GM06990 (cell line): ENCODE data around the gene BEGAIN.

ENCODE experiments used
- DNase-seq: peaks from one replicate; pipeline ENCODE4 v3.0.0-alpha.2; 2011; ENCODE audit not compliant: insufficient read length; ENCODE audit errors: extremely low read depth
- H3K27me3 ChIP-seq: replicated peaks from 2 replicates; pipeline ENCODE4 v1.6.0; 2011; ENCODE audit warnings: low read length; ENCODE audit not compliant: control insufficient read depth, insufficient read depth
- H3K36me3 ChIP-seq: 2 replicates; pipeline ENCODE4 v1.5.1; 2011; ENCODE audit warnings: low read length; ENCODE audit not compliant: control insufficient read depth, insufficient read depth
- H3K4me3 ChIP-seq: replicated peaks from 2 replicates; pipeline ENCODE4 v1.5.1; 2011; ENCODE audit warnings: low read depth, mild to moderate bottlenecking, control low read depth, low read length
- CTCF ChIP-seq: IDR thresholded peaks from 2 replicates; pipeline ENCODE4 v1.5.1; 2011; ENCODE audit warnings: low read length, control low read depth, mild to moderate bottlenecking, inconsistent platforms; ENCODE audit not compliant: insufficient read depth, poor library complexity, severe bottlenecking

BEGAIN gene

GRCh38 chr14:100622224-100622623 is 35.0 kb upstream of the BEGAIN start:
- Histone ChIP-seq H3K27me3 (no peaks in the 10 kb centered on the region; the same call in none of the 2 replicates), H3K36me3 (no peaks in the 10 kb centered on the region), H3K4me3 (no peak overlapping the region)
- no peak for DNase-seq
- no peak for TF ChIP-seq CTCF

- no peak for TF ChIP-seq CTCF
- Histone ChIP-seq H3K36me3 (no peaks in the 10 kb centered on the region), H3K4me3 (no peak overlapping the region), H3K27me3 (no peaks in the 10 kb centered on the region; the same call in none of the 2 replicates)
- no peak for DNase-seq
These were observed 34.6 kb upstream of the BEGAIN start for GRCh38 chr14:100621806-100622205.

DNA sequence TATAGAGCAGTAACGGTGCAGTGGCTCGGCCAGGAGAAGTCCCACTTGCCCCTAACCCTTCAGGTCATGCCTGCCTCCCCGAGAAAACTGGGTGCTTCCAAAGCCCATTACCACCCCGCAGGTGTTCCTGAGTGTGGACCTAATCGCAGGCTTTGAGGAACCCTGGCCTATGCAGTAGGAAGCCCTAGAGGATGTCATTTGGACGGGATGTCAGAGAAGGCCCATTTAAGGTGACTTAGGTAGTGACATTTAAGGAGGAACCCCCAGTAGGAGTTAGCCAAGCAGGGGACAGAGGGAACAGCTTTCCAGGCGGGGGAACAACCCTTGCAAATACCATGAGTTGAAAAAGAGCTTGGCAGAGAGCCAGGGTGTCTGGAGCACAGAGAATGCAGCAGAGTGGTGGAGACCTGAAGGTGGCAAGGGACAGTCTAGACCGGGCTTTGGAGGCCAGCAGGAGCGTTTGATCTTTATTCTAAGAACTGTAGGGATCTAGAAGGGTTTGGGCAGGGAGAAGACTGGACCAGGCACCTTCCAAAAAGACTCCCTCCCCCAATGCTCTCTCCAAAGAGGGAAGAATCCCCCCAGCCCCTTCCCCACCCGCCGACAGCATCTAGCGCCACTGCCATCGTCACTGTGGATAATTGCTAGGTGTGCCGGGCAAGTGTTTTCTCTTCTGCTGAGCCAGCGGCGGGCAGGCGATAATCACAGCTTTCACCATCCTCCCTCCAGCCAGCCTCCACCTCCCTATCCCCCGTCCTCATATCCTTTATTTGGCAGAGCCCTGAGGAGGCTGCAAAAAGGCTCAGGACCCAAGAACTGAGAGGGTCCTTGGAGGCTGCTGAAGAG is 33.3 kb upstream of the BEGAIN start:
- DNase-seq, result no peak
- H3K27me3 ChIP-seq, result no peaks in the 10 kb centered on the region; the same call in 1 of the 2 replicates
- no peak overlapping the region for H3K4me3 ChIP-seq
- no peak for TF ChIP-seq CTCF
- no peaks in the 10 kb centered on the region for H3K36me3 ChIP-seq

DNA sequence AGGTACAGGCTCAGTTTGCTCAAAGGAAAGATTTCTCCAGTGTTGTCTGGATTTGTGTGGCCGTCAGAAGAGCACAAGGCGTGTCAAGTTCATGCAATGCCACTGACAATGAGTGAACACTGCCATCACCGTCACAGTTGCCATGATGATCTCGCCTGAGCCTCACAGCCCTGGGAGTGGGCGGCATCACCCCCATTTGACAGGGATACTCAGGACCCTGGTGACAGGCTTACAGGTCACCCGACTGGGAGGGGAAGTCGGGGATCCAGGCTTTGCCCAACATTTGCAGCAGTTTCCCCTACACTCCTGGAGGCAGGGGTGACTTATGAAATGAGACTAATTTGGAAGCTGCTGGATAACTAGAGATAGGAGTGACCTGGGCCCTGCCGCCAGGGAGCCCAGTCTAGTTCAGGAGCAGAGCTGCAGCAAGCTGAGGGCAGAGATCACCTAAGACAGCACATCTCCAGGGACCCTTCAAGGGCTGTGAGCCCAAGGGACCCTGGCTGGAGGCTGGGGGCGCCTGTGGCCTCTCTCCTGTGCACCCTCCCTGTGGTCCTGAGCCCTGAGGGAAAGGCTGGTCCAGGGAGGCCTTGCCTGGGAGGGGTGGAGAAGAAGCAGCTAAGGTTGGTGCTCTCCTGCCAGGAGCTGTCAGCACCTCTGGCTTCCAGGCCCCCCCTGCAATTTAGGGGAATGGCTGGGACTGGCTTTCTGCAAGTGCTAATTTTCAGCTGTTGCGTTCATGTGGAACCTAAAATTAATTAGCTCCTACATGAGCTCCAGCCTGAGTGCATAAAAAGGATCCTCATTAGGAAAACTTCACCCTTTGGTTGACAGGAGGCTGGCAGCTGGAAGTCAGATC is 32.4 kb upstream of the BEGAIN start:
- no peak for TF ChIP-seq CTCF
- no peaks in the 10 kb centered on the region; the same call in 1 of the 2 replicates for H3K27me3 ChIP-seq
- no peak for DNase-seq
- no peaks in the 10 kb centered on the region for H3K36me3 ChIP-seq
- no peak overlapping the region for H3K4me3 ChIP-seq

- Histone ChIP-seq H3K27me3 (no peaks in the 10 kb centered on the region; the same call in 1 of the 2 replicates), H3K36me3 (no peaks in the 10 kb centered on the region), H3K4me3 (no peak overlapping the region)
- DNase-seq, result no peak
- no peak for TF ChIP-seq CTCF
These were observed 31.6 kb upstream of the BEGAIN start for GRCh38 chr14:100618763-100619320.
